Activated CD8-positive, alpha-beta memory T cell treated with anti-CD3 and anti-CD28 coated beads, Interleukin-2, amount 50 U/mL, for 1 hour (primary cell): ENCODE data around the gene SPDEF.

Experiments
- DNase-seq: peaks from one replicate; pipeline ENCODE4 v3.0.0-alpha.2; 2020; ENCODE audit errors: extremely low read depth

Gene SPDEF

GRCh38 chr6:34544776-34545471, 11.2 kb downstream of the SPDEF start:
- DNase-seq = no peak

GRCh38 chr6:34544052-34544604, 12.0 kb downstream of the SPDEF start:
- no peak for DNase-seq

GRCh38 chr6:34543421-34543820, 12.7 kb downstream of the SPDEF start:
- DNase-seq = no peak

- DNase-seq = no peak
These were observed 15.3 kb downstream of the SPDEF start for GRCh38 chr6:34540841-34541240.

- DNase-seq = no peak
These were observed 15.9 kb downstream of the SPDEF start for GRCh38 chr6:34540222-34540621.

- DNase-seq = no peak
These were observed 16.9 kb downstream of the SPDEF start for GRCh38 chr6:34539181-34539580.

GRCh38 chr6:34538581-34538980, 17.5 kb downstream of the SPDEF start:
- DNase-seq = no peak

GRCh38 chr6:34537922-34538550, 18.1 kb downstream of the SPDEF start:
- no peak for DNase-seq

- DNase-seq = no peak
These were observed 18.9 kb downstream of the SPDEF start for GRCh38 chr6:34536959-34537848.

GRCh38 chr6:34536251-34536958, 19.7 kb downstream of the SPDEF start:
- no peak for DNase-seq

GRCh38 chr6:34535646-34536045, 20.5 kb downstream of the SPDEF start:
- DNase-seq = no peak

GRCh38 chr6:34535199-34535598, 20.9 kb downstream of the SPDEF start:
- no peak for DNase-seq

- no peak for DNase-seq
These were observed 21.5 kb downstream of the SPDEF start for GRCh38 chr6:34534656-34535055.

- no peak for DNase-seq
These were observed 22.0 kb downstream of the SPDEF start for GRCh38 chr6:34534146-34534545.

GRCh38 chr6:34532230-34532629, 23.9 kb downstream of the SPDEF start:
- no peak for DNase-seq

GRCh38 chr6:34531580-34532201, 24.4 kb downstream of the SPDEF start:
- no peak for DNase-seq

GRCh38 chr6:34530753-34531365, 25.3 kb downstream of the SPDEF start:
- no peak for DNase-seq

GRCh38 chr6:34529665-34530327, 26.3 kb downstream of the SPDEF start:
- no peak for DNase-seq

- no peak for DNase-seq
These were observed 27.0 kb downstream of the SPDEF start for GRCh38 chr6:34528996-34529664.
